GM12891 (cell line): Measurements from ENCODE around the gene CYYR1.

Experiments used
- POLR2A ChIP-seq: IDR thresholded peaks from 2 replicates; pipeline ENCODE4 v1.6.1; 2011; ENCODE audit warnings: low read depth, low read length, control low read depth
- POLR2AphosphoS5 ChIP-seq: IDR thresholded peaks from 2 replicates; pipeline ENCODE4 v1.6.1; 2011; ENCODE audit warnings: low read depth, low read length, control low read depth
- POU2F2 ChIP-seq: IDR thresholded peaks from 2 replicates; pipeline ENCODE4 v1.6.1; 2011; ENCODE audit warnings: low read depth, mild to moderate bottlenecking, control low read depth, low read length, moderate library complexity
- SPI1 ChIP-seq: IDR thresholded peaks from 2 replicates; pipeline ENCODE4 v1.6.1; 2011; ENCODE audit warnings: low read depth, low read length, control low read depth
- TAF1 ChIP-seq: IDR thresholded peaks from 2 replicates; pipeline ENCODE4 v1.6.1; 2011; ENCODE audit warnings: low read depth, low read length, control low read depth

DNA sequence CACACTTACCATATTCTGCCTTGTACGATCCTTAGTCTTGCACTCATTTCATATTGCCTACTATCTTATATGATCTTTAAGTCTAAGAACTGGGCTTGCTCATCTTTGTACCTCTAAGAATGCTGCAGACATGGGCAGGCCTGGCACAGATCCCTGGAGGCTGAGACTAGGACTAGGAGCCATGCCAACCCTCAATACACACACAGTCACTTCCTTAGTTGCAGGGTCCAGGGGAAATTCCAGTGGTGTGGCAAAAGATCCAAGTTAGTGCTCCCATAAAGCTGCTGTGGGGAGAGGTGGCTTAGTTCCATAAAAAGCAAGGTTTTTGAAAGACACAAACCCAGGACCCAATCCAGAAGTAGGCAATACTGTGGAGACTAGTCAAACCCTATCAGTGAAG, 59.9 kb downstream of the CYYR1 start:
- TF ChIP-seq POLR2A (no peak), POLR2AphosphoS5 (no peak), TAF1 (no peak), SPI1 (no peak), POU2F2 (no peak)
